Rectal smooth muscle tissue (tissue), 1 donor: ENCODE results near the gene CD274.
"Not testable (repeated sequence)": the region's sequence is repeated elsewhere in the genome, so short reads cannot be mapped to it uniquely, and the experiment has no call there.

Source experiments
- H3K27ac ChIP-seq: one replicate; pipeline ENCODE4 v1.7.0; 2013; ENCODE audit warnings: low read depth, low read length, inconsistent platforms
- H3K27me3 ChIP-seq: one replicate; pipeline ENCODE4 v1.7.0; 2013; ENCODE audit warnings: low read length; ENCODE audit not compliant: control insufficient read depth, insufficient read depth
- H3K36me3 ChIP-seq: one replicate; pipeline ENCODE4 v1.7.0; 2013; ENCODE audit warnings: low read length; ENCODE audit not compliant: control insufficient read depth, insufficient read depth
- H3K4me1 ChIP-seq: one replicate; pipeline ENCODE4 v1.7.0; 2013; ENCODE audit warnings: low read length; ENCODE audit not compliant: control insufficient read depth, insufficient read depth
- H3K4me3 ChIP-seq: one replicate; pipeline ENCODE4 v1.7.0; 2013; ENCODE audit warnings: low read length
- H3K9ac ChIP-seq: one replicate; pipeline ENCODE4 v1.7.0; 2013; ENCODE audit warnings: low read length

Gene CD274

GRCh38 chr9:5455181-5455580, 4.8 kb downstream of the CD274 start:
- Histone ChIP-seq H3K27me3 (no peaks in the 10 kb centered on the region), H3K4me1 (peaks cover 2% of the 10 kb centered on the region), H3K27ac (no peak overlapping the region), H3K4me3 (no peak overlapping the region), H3K9ac (no peak overlapping the region), H3K36me3 (no peaks in the 10 kb centered on the region)

DNA sequence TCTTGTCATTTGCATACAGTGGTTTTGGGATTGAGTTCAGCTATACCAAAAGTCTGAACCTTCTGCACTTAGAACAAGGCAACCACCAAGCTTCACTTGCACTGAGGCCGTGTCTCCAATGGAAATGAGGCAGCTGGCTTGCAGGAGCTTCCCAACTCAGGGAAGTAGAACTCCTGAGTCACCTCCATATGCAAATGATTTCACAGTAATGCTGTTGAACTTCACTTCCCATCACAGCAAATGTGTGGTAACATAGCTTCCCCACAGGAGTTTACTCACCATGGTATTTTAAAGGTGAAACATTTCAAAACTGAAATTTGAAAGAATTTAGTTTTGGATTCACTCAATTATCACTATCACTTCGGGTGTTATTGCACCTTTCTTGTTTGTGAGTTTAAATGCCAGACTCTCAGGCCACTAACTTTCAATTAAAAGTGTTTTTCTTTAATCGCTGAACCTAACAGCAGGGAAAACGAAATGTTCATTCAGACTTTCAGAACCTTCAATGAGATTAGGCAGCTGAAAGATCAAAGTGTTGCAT, 9.0 kb downstream of the CD274 start:
- no peak overlapping the region for H3K4me3 ChIP-seq
- H3K36me3 ChIP-seq, result peaks cover 3% of the 10 kb centered on the region
- H3K27me3 ChIP-seq, result no peaks in the 10 kb centered on the region
- H3K9ac ChIP-seq, result no peak overlapping the region
- H3K4me1 ChIP-seq, result no peaks in the 10 kb centered on the region
- no peak overlapping the region for H3K27ac ChIP-seq

DNA sequence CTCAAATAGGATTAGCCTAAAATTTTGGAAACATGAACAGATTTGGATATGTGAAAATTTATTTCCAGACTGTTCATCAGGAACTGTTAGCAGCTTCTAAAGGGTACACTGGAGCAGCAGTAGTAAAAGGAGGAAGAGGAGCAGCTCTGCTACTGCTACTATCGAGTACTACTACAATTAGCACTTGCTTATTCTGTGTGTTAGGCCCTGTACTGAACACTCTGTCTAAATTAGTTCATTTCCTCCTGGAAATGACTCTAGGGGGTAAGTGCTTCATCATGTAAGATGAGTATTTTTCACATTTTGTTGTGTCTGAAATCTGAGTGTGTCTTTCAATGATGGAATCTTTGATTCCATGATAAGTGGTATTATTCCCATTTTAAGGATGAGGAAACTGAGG, 9.8 kb downstream of the CD274 start:
- no peak overlapping the region for H3K9ac ChIP-seq
- no peak overlapping the region for H3K27ac ChIP-seq
- H3K4me3 ChIP-seq, result no peak overlapping the region
- no peaks in the 10 kb centered on the region for H3K27me3 ChIP-seq
- H3K4me1 ChIP-seq, result no peaks in the 10 kb centered on the region
- peaks cover 3% of the 10 kb centered on the region for H3K36me3 ChIP-seq

- H3K27me3 ChIP-seq, H3K4me1 ChIP-seq, H3K4me3 ChIP-seq, H3K9ac ChIP-seq, H3K36me3 ChIP-seq, H3K27ac ChIP-seq: not testable (repeated sequence)
Measured at GRCh38 chr9:5464831-5465330, 14.5 kb downstream of the CD274 start.

DNA sequence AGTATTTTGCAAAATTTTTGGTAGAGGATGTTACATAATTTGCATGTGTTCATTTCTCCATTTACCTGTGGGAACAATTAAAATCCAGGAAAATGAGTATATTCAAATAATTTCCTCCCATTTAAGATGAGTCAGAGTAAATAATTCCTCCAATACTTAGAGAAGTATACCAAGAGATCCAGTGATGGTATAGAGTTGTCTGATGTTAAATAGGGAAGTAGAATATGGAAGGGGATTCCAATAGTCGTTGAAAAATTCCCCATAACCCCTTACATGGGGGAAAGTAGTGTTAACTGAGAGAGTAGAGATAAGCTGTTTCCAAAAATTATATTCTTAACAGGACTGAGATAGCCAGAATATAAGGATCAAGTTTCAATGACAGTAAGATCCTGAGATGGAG, 15.7 kb downstream of the CD274 start:
- peaks cover 3% of the 10 kb centered on the region for H3K36me3 ChIP-seq
- H3K27ac ChIP-seq, result no peak overlapping the region
- no peak overlapping the region for H3K4me3 ChIP-seq
- H3K27me3 ChIP-seq, result no peaks in the 10 kb centered on the region
- H3K9ac ChIP-seq, result no peak overlapping the region
- H3K4me1 ChIP-seq, result no peaks in the 10 kb centered on the region

DNA sequence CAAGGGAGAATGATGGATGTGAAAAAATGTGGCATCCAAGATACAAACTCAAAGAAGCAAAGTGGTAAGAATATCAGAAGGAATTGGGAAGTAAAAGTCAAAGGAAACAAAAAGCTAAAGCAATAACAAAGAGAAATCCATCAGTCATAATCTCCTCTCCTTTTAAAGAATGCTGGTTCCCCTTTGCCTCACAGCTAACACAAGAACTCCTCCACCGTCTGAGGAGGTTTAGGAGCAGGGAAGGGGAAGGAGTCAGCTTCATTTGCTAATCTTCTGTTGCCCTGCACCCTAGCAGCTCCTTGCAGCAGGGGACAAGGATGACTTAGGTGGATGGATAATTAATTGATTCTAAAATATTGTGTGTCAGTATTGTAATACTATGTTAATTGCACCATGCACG, 16.4 kb downstream of the CD274 start:
- H3K4me3 ChIP-seq, result no peak overlapping the region
- H3K27me3 ChIP-seq, result no peaks in the 10 kb centered on the region
- H3K36me3 ChIP-seq, result peaks cover 3% of the 10 kb centered on the region
- H3K27ac ChIP-seq, result no peak overlapping the region
- H3K9ac ChIP-seq, result no peak overlapping the region
- H3K4me1 ChIP-seq, result no peaks in the 10 kb centered on the region

- no peak overlapping the region for H3K4me3 ChIP-seq
- no peaks in the 10 kb centered on the region for H3K4me1 ChIP-seq
- no peak overlapping the region for H3K27ac ChIP-seq
- H3K9ac ChIP-seq, result no peak overlapping the region
- H3K27me3 ChIP-seq, result no peaks in the 10 kb centered on the region
- no peaks in the 10 kb centered on the region for H3K36me3 ChIP-seq
Measured at GRCh38 chr9:5468850-5469249, 18.5 kb downstream of the CD274 start.

DNA sequence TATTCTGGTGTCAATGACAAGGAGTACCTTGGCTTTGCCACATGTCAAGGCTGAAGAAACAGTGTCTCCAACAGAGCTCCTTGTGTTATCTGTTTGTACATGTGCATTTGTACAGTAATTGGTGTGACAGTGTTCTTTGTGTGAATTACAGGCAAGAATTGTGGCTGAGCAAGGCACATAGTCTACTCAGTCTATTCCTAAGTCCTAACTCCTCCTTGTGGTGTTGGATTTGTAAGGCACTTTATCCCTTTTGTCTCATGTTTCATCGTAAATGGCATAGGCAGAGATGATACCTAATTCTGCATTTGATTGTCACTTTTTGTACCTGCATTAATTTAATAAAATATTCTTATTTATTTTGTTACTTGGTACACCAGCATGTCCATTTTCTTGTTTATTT, 19.8 kb downstream of the CD274 start:
- H3K27me3 ChIP-seq, result no peaks in the 10 kb centered on the region
- no peak overlapping the region for H3K9ac ChIP-seq

GRCh38 chr9:5470816-5471215, 20.5 kb downstream of the CD274 start:
- Histone ChIP-seq H3K4me1 (no peaks in the 10 kb centered on the region), H3K4me3 (no peak overlapping the region), H3K27me3 (no peaks in the 10 kb centered on the region), H3K36me3 (no peaks in the 10 kb centered on the region), H3K9ac (no peak overlapping the region), H3K27ac (no peak overlapping the region)

More for the DNA sequence above, 19.8 kb downstream of the CD274 start:
- no peak overlapping the region for H3K27ac ChIP-seq
- H3K4me1 ChIP-seq, result no peaks in the 10 kb centered on the region
- H3K4me3 ChIP-seq, result no peak overlapping the region
- no peaks in the 10 kb centered on the region for H3K36me3 ChIP-seq

- H3K9ac ChIP-seq, H3K27ac ChIP-seq, H3K36me3 ChIP-seq, H3K27me3 ChIP-seq, H3K4me1 ChIP-seq, H3K4me3 ChIP-seq: not testable (repeated sequence)
Measured at GRCh38 chr9:5475611-5476010, 25.3 kb downstream of the CD274 start.

DNA sequence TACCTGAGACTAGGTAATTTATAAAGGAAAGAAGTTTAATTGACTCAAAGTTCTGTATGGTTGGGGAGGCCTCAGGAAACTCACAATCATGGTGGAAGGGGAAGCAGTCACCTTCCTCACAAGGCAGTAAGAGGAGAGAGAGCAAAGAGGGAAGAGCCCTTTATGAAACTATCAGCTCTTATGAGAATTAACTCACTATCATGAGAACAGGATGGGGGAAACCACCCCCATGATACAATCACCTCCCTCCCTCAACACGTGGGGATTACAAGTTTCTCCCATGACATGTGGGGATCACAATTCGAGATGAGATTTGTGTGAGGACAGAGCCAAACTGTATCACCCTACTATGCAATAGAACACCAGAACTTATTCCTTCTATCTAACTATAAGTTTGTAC, 27.9 kb downstream of the CD274 start:
- no peaks in the 10 kb centered on the region for H3K4me1 ChIP-seq
- no peak overlapping the region for H3K9ac ChIP-seq
- no peaks in the 10 kb centered on the region for H3K36me3 ChIP-seq
- no peak overlapping the region for H3K27ac ChIP-seq
- H3K4me3 ChIP-seq, result no peak overlapping the region
- H3K27me3 ChIP-seq, result no peaks in the 10 kb centered on the region

DNA sequence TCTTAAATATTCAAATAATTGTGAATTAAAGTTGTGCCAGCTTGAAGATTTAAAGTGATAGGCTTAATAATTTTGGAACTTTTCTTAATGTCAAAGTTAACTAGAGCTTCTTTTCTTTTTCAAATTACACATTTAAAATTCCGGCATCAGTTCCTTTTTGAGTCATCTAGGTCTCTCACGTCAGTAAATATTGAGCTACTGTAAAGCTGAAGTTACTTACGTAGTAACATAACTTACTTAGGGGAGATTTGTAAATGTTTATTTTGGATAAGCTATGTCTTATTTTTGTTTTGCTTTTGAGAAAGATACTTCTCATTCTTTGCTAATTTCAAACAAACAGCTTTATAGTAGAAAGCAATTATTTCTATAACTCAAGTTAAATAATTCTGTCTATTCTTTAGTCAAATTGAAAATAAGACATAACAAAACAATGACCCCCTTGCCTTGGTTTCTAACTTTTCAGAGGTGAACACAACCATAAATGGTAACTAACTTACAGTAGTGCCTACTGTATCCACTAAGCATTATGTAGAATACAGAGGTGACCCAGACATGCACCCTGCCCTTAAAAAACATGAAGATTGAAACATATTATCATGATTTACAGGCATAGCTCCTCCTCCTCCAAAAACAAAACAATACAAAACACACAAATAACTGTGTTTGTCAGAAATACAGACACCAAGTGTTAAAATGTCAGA, 29.8 kb downstream of the CD274 start:
- Histone ChIP-seq H3K27ac (no peak overlapping the region), H3K4me3 (no peak overlapping the region), H3K27me3 (no peaks in the 10 kb centered on the region), H3K4me1 (no peaks in the 10 kb centered on the region), H3K36me3 (no peaks in the 10 kb centered on the region), H3K9ac (no peak overlapping the region)

GRCh38 chr9:5480919-5481318, 30.6 kb downstream of the CD274 start:
- Histone ChIP-seq H3K9ac (no peak overlapping the region), H3K4me3 (no peak overlapping the region), H3K27me3 (no peaks in the 10 kb centered on the region)

More at GRCh38 chr9:5480919-5481318, 30.6 kb downstream of the CD274 start:
- no peak overlapping the region for H3K27ac ChIP-seq
- H3K36me3 ChIP-seq, result no peaks in the 10 kb centered on the region
- H3K4me1 ChIP-seq, result no peaks in the 10 kb centered on the region
